NT2/D1 (cell line): ENCODE measurements around the gene CEP170.
"Not testable (repeated sequence)": the region's sequence is repeated elsewhere in the genome, so short reads cannot be mapped to it uniquely, and the experiment has no call there.

ENCODE experiments used
- YY1 ChIP-seq: IDR thresholded peaks from 2 replicates; pipeline ENCODE4 v1.6.1; 2011; ENCODE audit not compliant: insufficient read length, insufficient read depth
- ZNF274 ChIP-seq: IDR thresholded peaks from 2 replicates; pipeline ENCODE4 v1.6.1; 2011; ENCODE audit warnings: mild to moderate bottlenecking, low read depth, low read length

DNA sequence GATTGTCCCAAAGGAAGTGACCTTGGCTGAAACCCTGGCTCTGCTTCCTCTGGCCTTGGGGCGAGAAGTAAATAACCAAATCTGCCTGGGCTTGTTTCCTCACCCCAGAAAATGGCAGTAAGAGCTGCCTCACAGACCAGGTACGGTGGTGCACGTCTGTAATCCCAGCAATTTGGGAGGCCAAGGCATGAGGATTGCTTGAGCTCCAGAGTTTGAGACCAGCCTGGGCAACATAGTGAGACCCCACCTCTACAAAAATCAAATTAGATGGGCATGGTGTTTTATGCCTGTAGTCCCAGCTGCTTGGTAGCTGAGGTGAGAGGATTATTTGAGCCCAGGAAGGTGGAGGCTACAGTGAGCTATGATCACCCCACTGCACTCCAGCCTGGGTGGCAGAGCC, 140.3 kb downstream of the CEP170 start:
- not testable (repeated sequence) for TF ChIP-seq ZNF274, YY1
